GM18520 (cell line): Measurements from ENCODE around the gene PEX14.

Experiments used
- ATAC-seq: cut with Tn5 transposase; IDR thresholded peaks from one replicate; pipeline ENCODE4 v1.9.1; 2021; ENCODE audit not compliant: unreplicated experiment

The PEX14 gene

GRCh38 chr1:10659646-10660540, 185.1 kb downstream of the PEX14 start:
- ATAC-seq = no peak

DNA sequence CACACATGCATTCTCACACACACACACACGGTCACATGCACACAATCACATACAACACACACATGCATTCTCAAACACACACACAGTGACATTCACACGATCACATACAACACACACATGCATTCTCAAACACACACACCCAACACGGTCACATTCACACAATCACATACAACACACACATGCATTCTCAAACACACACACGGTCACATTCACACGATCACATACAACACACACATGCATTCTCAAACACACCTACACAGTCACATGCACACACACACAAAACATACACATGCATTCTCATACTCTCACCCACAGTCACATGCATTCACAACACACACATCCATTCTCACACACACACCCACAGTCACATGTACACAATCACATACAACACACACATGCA, 186.7 kb downstream of the PEX14 start:
- no peak for ATAC-seq

DNA sequence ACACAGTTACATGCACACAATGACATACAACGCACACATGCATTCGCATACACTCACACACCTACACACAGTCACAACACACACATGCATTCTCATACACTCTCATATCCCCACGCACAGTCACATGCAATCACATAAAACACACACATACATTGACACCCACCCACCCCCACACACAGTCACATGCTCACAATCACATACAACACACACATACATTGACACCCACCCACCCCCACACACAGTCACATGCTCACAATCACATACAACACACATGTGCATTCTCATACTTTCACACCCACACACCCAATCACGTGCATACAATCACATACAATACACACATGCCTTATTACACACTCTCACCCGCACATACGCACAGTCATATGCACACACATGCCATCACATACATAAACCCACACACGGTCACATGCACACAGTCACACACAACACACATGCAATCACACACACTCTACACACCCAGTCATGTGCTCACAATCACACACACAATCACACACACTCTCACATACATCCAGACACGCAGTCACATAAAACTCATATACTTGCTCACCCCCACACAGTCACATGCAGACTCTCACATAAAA, 187.4 kb downstream of the PEX14 start:
- no peak for ATAC-seq

GRCh38 chr1:10662824-10663677, 188.3 kb downstream of the PEX14 start:
- no peak for ATAC-seq

GRCh38 chr1:10663678-10664035, 188.9 kb downstream of the PEX14 start:
- no peak for ATAC-seq

GRCh38 chr1:10664251-10664650, 189.5 kb downstream of the PEX14 start:
- ATAC-seq = no peak

GRCh38 chr1:10665226-10665625, 190.5 kb downstream of the PEX14 start:
- no peak for ATAC-seq

- no peak for ATAC-seq
Measured at GRCh38 chr1:10665930-10666850, 191.4 kb downstream of the PEX14 start.

- ATAC-seq = no peak
Measured at GRCh38 chr1:10667861-10668761, 193.4 kb downstream of the PEX14 start.

- ATAC-seq = no peak
Measured at GRCh38 chr1:10669570-10669969, 194.8 kb downstream of the PEX14 start.

DNA sequence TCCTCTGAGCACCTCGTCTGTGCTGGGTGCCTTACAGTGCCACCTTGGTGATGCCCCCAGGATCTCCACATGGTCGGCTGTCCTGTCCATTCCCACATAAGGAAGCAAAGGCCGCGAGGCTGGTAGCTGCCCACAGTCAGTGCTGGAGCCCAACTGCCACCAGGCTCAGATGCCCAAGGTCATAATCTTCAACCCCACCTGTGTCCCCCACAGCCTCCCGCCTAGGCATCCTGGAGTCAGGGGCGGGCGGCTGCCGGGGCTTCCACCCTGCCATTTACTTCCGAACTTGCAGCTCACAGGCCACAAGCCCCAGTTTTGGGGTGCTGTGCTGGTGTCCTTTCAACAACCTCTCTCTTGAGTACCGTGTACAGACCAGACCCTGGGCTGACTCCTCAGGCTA, 195.4 kb downstream of the PEX14 start:
- no peak for ATAC-seq

DNA sequence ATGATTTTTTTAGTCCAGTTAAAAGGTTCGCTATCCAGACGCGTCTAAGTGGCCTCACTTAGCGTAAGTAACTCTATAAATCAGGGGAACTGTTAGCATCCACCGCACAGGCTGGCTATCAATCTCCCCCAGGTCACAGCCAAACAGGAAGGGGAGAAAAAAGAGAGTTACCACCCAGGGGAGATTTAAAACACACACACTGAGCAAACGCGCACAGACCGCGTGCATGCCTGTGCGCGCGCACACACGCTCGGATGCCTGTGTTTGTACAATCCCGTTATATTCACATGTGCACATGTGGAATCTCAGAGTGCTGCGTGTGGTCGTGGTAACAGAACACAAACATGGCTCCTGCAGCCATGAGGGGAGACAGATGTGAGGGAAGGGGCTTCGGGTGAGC, 196.3 kb downstream of the PEX14 start:
- no peak for ATAC-seq

- no peak for ATAC-seq
Measured at GRCh38 chr1:10671622-10672342, 197.0 kb downstream of the PEX14 start.

DNA sequence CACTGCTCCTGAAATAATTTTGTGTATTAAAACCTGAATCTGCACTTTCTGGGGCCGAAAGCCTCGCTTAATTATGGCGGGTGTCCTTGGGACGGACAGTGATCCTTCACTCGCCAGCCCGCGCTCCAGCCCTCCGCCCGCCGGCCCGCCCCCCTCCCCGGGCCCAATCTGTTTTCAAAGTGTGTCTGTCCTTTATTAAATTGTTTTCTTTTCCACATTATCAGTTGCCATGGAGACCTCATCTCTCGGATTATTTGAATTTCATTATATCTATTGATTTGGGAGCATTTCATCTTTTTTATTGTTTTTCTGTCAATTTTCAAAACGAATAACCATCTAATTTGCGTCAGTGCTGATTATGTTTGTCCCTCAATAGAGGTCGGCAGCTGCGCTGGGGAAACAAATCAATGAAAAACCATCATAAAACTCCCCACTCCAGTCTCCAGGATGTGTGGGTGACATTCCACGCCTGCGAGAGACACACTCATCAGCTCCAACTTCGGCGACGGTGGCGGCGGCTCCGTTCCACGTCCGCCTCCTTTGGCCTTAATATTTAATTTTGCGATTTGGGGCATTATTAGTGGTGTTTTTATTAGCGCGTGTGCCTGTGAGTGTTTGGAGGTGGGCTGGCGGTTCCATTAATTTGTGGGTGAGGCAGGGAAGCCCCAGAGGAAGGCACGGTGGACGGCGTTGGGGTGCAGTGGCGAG, 197.7 kb downstream of the PEX14 start:
- no peak for ATAC-seq

GRCh38 chr1:10673109-10673711, 198.5 kb downstream of the PEX14 start:
- no peak for ATAC-seq

DNA sequence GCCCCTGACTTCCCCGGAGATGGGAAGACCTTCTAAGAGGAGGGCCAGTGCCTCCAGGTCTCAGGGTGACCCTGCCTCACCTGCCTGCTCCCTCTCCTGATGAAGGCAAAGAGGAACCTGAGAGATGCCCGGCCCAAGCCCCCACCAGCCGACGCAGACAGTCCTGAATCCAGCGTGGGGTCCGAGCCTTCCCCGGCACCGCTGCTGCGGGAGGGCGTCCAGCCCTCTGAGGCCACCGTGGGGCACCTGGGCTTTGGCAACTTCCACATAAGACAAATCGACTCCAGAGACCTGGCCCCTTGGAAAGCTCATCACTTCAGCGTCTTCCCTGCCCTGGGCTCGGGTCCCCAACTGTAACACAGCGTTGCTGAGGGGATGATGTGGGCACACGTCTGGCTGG, 199.5 kb downstream of the PEX14 start:
- ATAC-seq = no peak

- no peak for ATAC-seq
Measured at GRCh38 chr1:10674700-10675609, 200.2 kb downstream of the PEX14 start.
